CD4-positive, alpha-beta T cell (primary cell): ENCODE measurements around the gene SGIP1. TPM values are rescaled to one million over a fixed set of nuclear protein-coding genes. Genes with fewer than 3 reads are reported as not detected.

Experiments
- ATAC-seq: fragments of 200-7000 bp; cut with Tn5 transposase; one replicate; pipeline ENCODE4 v1.10.0; 2022; ENCODE audit warnings: mild to moderate bottlenecking; ENCODE audit not compliant: poor library complexity
- CTCF ChIA-PET: fragments of 350-600 bp; sonication (Branson Sonifier 250); formaldehyde crosslinking; loops from one replicate; lab custom pipeline; 2021; ENCODE audit warnings: antibody characterized with exemption, inconsistent platforms; lab: Charles Lee
- POLR2A ChIA-PET: fragments of 350-600 bp; sonication (Branson Sonifier 250); formaldehyde crosslinking; loops from one replicate; lab custom pipeline; 2021; ENCODE audit warnings: antibody characterized with exemption, inconsistent platforms; lab: Charles Lee
- DNase-seq, 14 experiments: peaks; one replicate each; pipeline ENCODE4 v3.0.0-alpha.2; 2013 to 2020; ENCODE audit warnings: mixed read lengths in 2 of 14
- H3K27ac ChIP-seq, 2 donors: one replicate each; pipeline versions ENCODE4 v1.5.1 to v1.7.0; 2013; ENCODE audit warnings: low read length in 2 of 2, low read depth in 1 of 2, mild to moderate bottlenecking in 1 of 2
- H3K27me3 ChIP-seq, 2 experiments: 1 replicate in 1 of 2; 2 replicates in 1 of 2; pipeline versions ENCODE4 v1.6.1 to v1.7.0; 2013; ENCODE audit warnings: low read length in 2 of 2, control low read depth in 1 of 2, mild to moderate bottlenecking in 1 of 2, moderate library complexity in 1 of 2; ENCODE audit not compliant: insufficient read depth in 2 of 2, control insufficient read depth in 1 of 2
- H3K36me3 ChIP-seq: one replicate; pipeline ENCODE4 v1.6.1; 2013; ENCODE audit warnings: low read length, control low read depth; ENCODE audit not compliant: insufficient read depth
- H3K4me1 ChIP-seq: one replicate; pipeline ENCODE4 v1.6.1; 2013; ENCODE audit warnings: low read length, control low read depth; ENCODE audit not compliant: insufficient read depth
- H3K4me3 ChIP-seq: one replicate; pipeline ENCODE4 v1.5.1; 2013; ENCODE audit warnings: mild to moderate bottlenecking, low read length, moderate library complexity
- H3K9me3 ChIP-seq, 2 experiments: 1 replicate in 1 of 2; 2 replicates in 1 of 2; pipeline versions ENCODE4 v1.6.1 to v1.7.0; 2013; ENCODE audit warnings: low read length in 2 of 2, mild to moderate bottlenecking in 2 of 2, control low read depth in 1 of 2, moderate library complexity in 1 of 2; ENCODE audit not compliant: control insufficient read depth in 1 of 2, insufficient read depth in 1 of 2
- H3K27ac Mint-ChIP-seq: one replicate; pipeline ENCODE4 v1.8.0; 2020; ENCODE audit warnings: mixed read lengths
- H3K27me3 Mint-ChIP-seq: one replicate; pipeline ENCODE4 v1.8.0; 2021; ENCODE audit warnings: mixed read lengths
- H3K36me3 Mint-ChIP-seq: one replicate; pipeline ENCODE4 v1.8.0; 2021; ENCODE audit warnings: low read depth, mixed read lengths
- H3K4me1 Mint-ChIP-seq: one replicate; pipeline ENCODE4 v1.8.0; 2021; ENCODE audit warnings: low read depth, mixed read lengths
- H3K4me3 Mint-ChIP-seq: one replicate; pipeline ENCODE4 v1.8.0; 2020; ENCODE audit warnings: mild to moderate bottlenecking, mixed read lengths
- H3K9me3 Mint-ChIP-seq: one replicate; pipeline ENCODE4 v1.8.0; 2020; ENCODE audit warnings: mixed read lengths
- CTCF ChIP-seq: fragments of 200-600 bp; IDR thresholded peaks from one replicate; pipeline ENCODE4 v1.8.0; 2022; ENCODE audit warnings: antibody characterized with exemption, mild to moderate bottlenecking
- intact Hi-C, 2 experiments: fragments of 100-400 bp; cut with DNase I in 1 of 2; cut with micrococcal nuclease in 1 of 2; formaldehyde crosslinking; loops; one replicate each; pipeline versions ENCODE4 v1.15.1 to v1.9.0; 2023 to 2025; cut with DNase I, micrococcal nuclease
- total RNA-seq, 174 experiments: library from RNA in 2 of 174; stranded (reverse) in 2 of 174; gene quantifications; one replicate each; pipeline ENCODE4 v1.2.3 and lab custom pipeline; 2021 to 2026

SGIP1 gene
- total RNA-seq, 2 experiments from 2014 or later = 0.84 TPM; not detected in 1

- H3K4me1 ChIP-seq = no peaks in the 10 kb centered on the region
- H3K27me3 ChIP-seq = peaks cover 0 to 11% of the 10 kb centered on the region in 2 experiments
- intact Hi-C loops = no loop called here
- H3K36me3 ChIP-seq = no peaks in the 10 kb centered on the region
- no peaks in the 10 kb centered on the region for H3K36me3 Mint-ChIP-seq
- peaks cover 26% of the 10 kb centered on the region for H3K27me3 Mint-ChIP-seq
- H3K4me3 Mint-ChIP-seq = no peak overlapping the region
- H3K4me1 Mint-ChIP-seq = no peaks in the 10 kb centered on the region
- no peaks in the 10 kb centered on the region for H3K9me3 ChIP-seq
- CTCF ChIA-PET = no interaction called here
- no peak for TF ChIP-seq CTCF
- H3K27ac Mint-ChIP-seq = no peak overlapping the region
- POLR2A ChIA-PET = no interaction called here
- no peak overlapping the region for H3K27ac ChIP-seq
- ATAC-seq (no peak), DNase-seq (no peak)
- no peak overlapping the region for H3K4me3 ChIP-seq
- H3K9me3 Mint-ChIP-seq = no peaks in the 10 kb centered on the region
Observed at GRCh38 chr1:66497910-66498309, 36.0 kb upstream of the SGIP1 start.

- ChIA-PET POLR2A (no interaction called here), CTCF (no interaction called here)
- H3K9me3 Mint-ChIP-seq = no peaks in the 10 kb centered on the region
- Histone ChIP-seq H3K4me3 (no peak overlapping the region), H3K9me3 (no peaks in the 10 kb centered on the region), H3K27ac (no peak overlapping the region), H3K27me3 (peaks cover 0 to 15% of the 10 kb centered on the region in 2 experiments), H3K36me3 (no peaks in the 10 kb centered on the region), H3K4me1 (no peaks in the 10 kb centered on the region)
- ATAC-seq = no peak
- H3K4me3 Mint-ChIP-seq = no peak overlapping the region
- no peaks in the 10 kb centered on the region for H3K36me3 Mint-ChIP-seq
- no peak overlapping the region for H3K27ac Mint-ChIP-seq
- intact Hi-C loops = no loop called here
- H3K4me1 Mint-ChIP-seq = no peaks in the 10 kb centered on the region
- peaks cover 30% of the 10 kb centered on the region for H3K27me3 Mint-ChIP-seq
- no peak for DNase-seq
- TF ChIP-seq CTCF = no peak
Observed at GRCh38 chr1:66500301-66500700, 33.7 kb upstream of the SGIP1 start.

GRCh38 chr1:66502086-66502485 is 31.9 kb upstream of the SGIP1 start:
- Mint-ChIP-seq H3K27ac (no peak overlapping the region), H3K4me3 (no peak overlapping the region)

More at GRCh38 chr1:66502086-66502485, 31.9 kb upstream of the SGIP1 start:
- intact Hi-C loops = no loop called here
- Histone ChIP-seq H3K27me3 (peaks cover 0 to 15% of the 10 kb centered on the region in 2 experiments), H3K4me3 (no peak overlapping the region), H3K27ac (no peak overlapping the region), H3K36me3 (no peaks in the 10 kb centered on the region), H3K4me1 (no peaks in the 10 kb centered on the region), H3K9me3 (no peaks in the 10 kb centered on the region)
- ATAC-seq (no peak), DNase-seq (no peak)
- CTCF ChIA-PET = no interaction called here
- POLR2A ChIA-PET = no interaction called here
- Mint-ChIP-seq H3K9me3 (no peaks in the 10 kb centered on the region), H3K4me1 (no peaks in the 10 kb centered on the region), H3K36me3 (no peaks in the 10 kb centered on the region), H3K27me3 (peaks cover 39% of the 10 kb centered on the region)
- no peak for TF ChIP-seq CTCF
